Middle frontal gyrus (tissue), 1 donor: ENCODE measurements around the gene IVL.

Experiments used
- DNase-seq: peaks from one replicate; pipeline ENCODE4 v3.0.0-alpha.2; 2015; ENCODE audit warnings: low spot score; ENCODE audit errors: extremely low spot score

The IVL gene

DNA sequence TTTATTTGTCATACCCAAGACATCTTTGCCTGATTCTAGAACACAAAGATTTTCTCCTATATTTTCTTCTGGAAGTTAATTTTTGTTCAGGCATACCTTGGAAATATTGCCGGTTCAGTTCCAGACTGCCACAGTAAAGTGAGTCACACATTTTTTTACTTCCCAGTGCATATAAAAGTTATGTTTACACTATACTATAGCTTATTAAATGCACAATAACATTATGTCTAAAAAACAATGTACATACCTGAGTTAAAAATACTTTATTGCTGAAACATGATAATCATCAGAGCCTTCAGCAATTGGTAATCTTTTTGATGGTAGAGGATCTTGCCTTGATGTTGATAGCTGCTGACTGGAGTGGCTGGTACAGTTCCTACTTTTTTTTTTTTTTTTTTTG lies 20.2 kb upstream of the IVL start:
- no peak for DNase-seq

DNA sequence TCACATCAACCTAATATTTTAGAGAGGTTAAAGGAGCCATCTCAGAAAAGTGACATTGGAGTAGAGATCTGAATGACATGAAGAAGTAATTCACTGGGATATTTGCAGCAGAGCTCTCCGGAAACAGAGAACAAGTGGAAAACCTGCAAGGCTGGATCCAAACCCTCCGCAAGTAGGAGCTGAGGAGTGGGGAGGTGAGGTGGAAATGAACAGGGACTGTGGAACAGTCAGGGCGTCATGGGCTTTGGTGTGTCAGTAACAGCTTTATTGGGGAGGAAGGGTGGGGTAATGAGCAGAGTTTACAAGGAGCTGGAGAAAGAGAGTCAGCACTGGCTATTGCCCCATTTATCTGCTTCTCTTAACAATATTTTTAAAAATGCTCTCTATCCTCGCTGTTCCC lies 9.3 kb upstream of the IVL start:
- DNase-seq, result no peak

DNA sequence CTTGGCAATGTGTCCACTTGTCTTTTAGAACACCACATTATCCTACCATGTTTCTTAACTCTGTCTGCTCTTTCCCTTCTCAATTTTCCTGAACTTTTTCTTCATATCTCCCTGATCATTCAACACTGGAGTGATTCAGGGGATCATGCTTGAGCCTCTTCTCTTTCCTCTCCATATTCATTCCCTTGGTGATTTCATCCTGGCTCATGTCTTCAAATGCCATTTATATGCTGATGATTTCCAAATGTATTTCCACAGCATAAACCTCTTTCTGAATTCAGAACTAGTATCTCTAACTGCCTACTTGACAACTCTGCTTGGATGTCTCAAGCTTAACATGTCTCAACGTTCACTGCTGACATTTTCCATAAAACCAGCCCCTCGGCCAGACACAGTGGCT lies 8.5 kb upstream of the IVL start:
- DNase-seq, result no peak

DNA sequence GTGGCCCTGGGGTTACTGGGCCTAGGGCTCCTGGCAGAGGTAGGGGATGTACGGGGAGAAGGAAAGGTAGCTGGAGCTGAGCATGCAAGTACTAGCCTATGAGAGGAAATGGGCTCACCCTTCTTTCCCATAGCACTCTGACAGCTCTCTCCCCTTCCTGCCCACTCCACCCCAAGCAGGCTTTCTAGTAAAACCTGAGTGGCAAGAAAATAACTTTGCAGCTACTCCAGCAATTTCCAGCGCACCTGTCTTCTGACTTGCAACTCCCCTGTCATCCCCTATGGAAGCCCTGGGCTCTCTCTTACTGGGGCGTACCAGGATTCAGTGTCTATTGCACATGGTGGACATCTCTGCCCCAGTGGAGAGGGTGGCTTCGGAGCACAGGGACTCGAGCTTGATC lies 6.7 kb upstream of the IVL start:
- no peak for DNase-seq

DNA sequence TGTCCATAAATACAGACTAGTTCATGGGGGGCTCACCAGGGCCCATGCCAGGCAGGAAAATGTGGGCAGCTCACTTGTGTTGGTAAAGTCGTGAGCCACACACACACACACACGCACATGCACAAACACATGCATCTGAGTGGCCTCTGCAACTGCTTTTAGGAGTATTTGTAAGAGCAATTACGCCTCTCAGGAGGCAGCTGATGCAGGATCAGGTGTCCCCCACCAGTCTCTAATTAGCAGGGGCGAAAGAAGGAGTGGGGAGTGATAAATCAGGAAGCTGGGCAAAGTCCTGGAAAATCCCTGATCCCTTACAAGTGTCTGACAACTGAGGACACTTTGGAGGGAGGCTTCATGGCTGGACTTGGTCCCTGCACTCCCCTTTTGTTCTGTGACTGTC lies 5.7 kb upstream of the IVL start:
- DNase-seq, result no peak

DNA sequence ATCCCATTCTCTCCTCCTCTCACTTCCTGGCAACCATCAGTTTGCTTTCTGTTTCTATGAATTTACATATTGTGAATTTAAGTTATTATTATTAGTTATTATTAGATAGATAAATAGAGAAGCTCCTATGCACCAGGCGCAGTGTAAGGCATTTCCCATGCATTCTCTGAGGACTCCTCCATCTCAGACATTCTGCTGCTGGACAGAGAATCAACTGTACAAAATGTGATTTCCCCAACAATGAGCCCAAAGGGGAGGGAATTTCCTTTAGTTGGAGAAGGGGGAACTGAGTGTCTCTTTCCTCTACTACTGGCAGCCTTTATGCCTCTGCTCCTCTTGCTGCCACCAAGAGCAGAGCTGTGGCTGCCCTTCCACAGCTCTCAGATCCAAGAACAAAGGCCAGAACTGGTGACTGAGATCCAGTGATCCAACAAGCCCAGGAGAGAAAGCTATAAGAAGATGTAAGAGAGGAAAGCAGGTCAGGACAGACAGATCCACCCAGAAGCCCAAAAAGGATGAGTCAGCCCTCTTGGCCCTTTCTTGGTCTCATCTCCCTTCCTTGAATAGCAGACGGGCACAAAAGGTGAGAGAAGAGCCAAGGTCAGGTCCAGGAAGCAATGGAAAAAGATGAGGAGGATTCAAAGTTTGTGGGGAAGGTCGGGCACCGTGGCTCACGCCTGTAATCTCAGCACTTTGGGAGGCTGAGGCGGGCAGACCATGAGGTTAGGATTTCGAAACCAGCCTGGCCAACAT lies 3.5 kb upstream of the IVL start:
- DNase-seq, result no peak

DNA sequence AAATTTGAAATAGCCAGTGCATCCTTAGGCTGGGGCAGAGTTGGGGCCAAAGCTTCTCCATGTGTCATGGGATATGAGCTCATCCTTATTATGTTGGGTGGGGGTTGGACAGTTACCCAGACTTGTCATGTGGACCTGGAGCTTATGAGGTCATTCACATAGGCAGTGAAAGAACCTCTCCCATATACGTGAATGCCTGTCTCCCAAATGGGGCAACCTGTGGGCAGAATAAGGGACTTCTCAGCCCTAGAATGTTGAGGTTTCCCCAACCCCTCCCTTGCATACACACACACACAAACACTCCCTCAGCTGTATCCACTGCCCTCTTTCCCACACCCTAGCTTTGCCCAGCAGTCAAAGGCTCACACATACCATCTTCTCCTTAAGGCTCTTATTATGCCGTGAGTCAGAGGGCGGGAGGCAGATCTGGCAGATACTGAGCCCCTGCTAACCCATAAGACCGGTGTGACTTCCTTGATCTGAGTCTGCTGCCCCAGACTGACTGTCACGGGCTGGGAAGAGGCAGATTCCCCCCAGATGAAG lies 2.3 kb upstream of the IVL start:
- DNase-seq, result no peak

DNA sequence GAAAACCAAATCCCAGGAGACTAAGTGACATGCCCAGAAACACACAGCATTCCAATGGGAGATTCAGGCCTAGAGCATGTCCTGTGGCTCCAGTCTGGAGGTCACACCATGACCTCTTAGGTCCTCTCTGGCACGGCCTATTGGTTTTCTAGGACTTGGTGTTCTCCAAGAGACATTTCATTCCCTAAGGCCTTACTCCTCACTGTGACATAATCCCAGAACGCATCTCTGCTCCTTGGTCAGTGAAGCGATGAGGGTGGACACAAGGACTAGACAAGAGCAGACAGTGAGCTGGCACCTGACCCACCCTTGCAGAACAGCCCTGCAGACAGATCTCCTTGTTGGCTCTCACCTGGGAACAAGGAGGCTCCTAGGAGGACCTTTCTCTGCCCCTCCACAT lies 860 bp downstream of the IVL start:
- DNase-seq, result no peak

DNA sequence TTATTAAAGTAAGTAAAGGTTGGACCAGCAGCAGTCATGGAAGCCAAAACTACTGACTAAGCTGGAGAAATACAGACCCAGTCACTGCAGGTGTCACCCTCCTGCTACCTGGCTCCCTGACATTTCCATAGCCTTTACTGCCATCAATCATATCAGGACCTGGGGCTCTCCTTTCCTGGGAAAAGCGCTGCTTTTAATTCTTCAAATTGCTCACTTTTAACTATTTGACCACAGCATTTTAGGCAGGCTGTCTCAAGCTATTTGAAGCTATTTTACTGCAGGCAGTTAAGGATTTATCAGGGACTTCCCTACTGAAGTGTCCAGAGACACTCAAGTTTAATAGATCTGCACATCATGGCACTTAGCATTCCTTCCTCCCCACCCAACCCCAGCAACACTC lies 4.1 kb downstream of the IVL start:
- no peak for DNase-seq

DNA sequence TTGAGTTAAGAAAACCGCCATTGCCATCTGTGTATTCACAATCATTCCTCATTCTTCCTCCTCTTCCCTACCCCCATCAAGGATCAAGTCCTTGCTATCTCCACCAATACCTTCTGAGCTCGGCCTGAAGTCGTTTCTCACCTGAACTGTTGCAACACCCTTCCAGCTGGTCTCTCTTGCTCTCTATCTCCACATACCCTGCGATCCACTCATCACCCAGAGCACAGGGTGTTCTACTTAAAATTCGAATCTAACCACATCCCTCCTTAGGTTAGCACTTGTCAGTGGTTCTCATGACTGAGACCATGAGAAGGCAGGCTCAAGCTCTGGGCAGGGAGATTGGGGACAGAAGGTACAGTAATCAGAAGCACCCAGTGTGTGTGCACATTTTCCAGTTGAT lies 4.6 kb downstream of the IVL start:
- DNase-seq, result no peak

DNA sequence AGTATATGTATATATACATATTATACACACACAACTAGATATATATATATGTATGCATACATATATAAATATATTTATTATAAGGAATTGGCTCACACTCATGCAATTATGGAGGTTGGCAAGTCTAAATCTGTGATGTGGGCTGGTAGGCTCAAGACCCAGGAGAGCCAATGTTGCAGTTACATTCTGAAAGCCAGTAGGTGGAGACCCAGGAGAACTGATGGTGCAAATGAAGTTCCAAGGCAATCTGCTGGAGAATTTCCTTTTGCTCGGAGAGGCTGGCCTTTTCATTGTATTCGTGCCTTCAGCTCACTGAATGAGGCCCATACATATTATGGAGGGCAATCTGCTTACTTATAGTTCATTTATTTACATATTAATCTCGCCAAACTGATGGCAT lies 9.4 kb downstream of the IVL start:
- DNase-seq, result no peak

DNA sequence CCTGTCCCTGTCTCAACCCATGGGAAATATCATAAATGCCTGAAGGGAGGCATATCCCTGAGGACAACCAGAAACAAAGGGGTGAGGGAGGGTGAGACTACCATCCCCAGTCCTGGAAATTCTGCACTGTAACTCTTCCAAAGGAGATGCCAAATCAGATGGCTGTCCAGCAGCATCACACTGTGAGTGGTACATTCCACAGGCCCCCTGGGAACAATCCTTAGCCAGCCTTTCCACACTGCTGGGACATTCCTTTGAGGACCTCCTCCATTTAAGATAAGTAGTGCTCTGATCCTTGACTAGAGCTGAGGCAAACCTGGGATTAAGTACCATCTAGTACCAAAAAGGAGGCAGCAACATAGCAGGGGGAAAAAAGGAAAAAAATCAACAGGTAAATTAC lies 10.7 kb downstream of the IVL start:
- DNase-seq, result no peak

DNA sequence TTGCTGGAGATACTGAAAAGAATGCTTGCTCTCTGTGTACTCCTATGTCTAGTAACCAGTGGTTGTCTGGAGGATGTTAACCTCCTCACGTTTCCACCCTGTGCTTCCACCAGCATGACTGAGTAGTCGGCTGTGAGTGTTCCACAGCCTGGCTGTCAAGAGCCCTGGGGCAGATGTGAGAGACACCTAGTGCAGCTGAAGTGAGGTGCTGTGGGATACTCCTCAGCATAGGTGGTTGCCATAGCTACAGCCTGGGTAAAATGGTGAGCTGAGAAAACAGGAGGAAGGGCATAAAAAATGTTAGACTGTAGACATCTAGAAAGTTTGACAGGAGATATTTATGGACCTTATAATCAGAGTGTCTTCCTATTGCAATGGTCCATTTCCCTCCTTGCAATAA lies 15.8 kb downstream of the IVL start:
- no peak for DNase-seq

DNA sequence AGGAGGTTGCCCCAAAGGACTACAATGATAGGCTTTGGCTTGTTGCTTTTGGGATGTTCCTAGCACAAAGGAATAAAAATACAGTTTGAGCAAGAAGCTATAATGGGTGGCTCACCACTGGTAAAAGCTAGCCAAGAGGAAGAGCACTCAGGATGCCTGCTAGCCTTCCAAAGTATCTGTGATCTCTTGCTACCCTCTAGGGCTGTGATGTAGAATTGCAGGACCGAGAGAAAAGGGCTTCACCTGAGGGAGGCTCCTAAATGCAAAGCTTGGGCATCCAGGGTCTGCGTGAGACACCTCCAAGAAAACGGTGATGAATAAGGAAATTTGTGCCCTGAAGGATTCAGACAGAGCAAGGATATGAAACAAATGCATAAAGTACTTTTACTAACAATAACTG lies 17.7 kb downstream of the IVL start:
- no peak for DNase-seq

DNA sequence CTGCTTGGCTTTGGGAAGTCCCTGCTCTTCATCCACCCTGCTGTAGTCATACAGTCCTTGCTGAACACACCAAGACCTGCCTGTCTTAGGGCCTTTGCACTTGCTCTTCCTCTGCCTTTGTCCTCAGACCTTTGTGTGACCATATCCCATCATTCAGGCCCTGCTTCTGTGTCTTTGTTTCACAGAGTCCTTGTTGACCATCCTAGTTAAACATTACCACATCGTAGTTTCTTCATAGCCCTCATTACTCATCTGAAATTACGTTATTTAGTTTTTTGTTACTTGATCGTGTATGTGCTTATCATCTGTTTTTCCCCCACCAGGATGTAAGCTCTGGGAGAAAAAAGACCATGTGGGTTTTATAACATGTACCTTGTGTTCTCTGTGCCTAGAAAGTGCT lies 20.3 kb downstream of the IVL start:
- no peak for DNase-seq

DNA sequence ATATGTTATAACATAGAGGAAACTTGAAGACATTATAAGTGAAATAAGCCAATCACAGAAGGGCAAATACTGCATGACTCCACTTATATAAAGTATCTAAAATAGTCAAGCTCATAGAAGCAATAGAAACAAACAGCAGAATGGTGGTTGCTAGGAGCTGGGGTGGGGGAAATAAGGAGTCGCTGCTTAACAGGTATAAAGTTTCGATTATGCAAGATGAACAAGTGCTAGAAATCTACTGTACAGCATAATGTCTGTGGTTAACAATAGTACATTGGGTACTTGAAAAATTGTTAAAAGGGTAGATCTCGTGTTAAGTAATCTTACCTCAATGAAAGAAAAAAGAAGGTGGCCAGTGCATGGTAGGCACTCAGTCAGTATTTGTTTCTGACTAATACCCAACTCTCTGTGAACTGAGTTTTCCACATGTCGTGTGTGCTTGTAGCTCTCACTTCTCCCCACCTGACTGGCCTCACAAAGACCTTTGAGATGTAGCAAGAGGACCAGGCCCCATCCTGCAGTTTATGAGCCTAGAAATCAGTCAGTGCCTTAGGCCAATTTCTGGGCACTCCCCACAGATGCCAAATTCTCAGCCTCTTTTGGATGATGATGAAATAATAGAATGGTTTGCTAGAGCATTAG lies 23.9 kb downstream of the IVL start:
- DNase-seq, result no peak

DNA sequence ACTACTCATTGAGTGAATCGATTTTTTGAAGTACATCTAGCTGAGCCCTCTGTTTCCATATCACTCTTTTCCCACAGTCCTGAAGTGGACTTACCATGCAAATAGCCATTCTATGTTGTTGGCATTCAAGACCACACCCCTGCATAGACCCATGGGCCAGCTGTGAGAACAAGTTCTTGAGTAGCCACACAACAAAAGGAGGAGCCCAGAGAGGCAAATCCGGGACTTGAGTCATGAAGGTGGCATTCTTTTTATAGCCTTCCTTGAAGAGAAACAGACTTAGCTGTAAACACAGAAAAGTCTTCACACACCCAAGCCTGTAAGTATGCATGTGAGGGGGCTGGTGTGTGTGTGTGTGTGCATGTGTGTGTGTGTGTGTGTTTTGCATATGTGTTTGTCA lies 24.9 kb downstream of the IVL start:
- no peak for DNase-seq

DNA sequence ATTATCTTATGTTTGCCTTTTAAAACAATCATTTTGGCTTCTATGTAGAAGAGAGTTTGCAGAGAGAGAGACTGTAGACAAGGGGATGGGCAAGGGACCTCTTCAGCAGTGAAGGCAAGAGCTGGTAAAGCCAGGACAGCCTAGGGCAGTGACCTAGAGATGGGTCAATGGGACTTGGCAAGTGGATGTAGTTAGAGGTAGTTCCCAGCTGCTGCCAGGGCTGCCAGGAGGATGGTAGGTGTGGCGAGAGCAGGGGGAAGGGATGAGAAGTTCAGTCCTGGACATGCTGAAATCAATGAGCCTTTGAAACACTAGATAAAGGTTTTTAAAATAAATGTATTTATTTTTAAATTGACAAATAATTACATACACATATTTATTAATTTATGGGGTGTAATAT lies 32.3 kb downstream of the IVL start:
- no peak for DNase-seq

DNA sequence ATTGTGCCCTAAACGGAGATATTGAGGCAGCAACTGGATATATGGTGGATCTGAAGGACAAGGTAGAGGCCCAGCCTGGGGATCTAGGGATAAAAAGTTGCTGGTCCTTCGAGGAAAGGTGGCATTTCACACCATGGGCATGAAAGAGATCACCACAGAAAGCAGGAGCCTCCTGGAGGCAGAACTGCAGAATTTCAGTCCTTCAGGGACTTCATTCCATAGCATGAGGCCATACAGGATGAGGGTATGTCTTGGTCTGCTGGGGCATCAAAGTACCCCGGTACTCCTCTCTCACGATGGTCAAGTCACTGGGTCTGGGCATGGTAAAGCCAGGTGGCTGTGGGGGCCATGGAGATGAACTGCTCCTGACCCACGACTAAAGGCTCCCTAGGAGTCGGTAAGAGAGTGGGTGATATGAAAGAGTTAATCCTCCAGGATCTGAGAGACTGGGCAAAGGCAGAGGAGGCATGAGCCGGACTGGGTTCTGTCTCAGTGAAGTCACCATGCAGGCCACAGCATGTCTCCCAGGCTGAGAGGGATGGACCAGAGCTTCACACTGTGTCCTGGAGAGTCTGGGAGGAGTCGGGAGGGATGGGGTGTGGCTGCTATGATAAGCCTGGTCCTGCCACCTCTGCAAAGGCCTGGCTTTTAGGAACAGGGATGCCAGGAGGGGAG lies 32.8 kb downstream of the IVL start:
- DNase-seq, result no peak

DNA sequence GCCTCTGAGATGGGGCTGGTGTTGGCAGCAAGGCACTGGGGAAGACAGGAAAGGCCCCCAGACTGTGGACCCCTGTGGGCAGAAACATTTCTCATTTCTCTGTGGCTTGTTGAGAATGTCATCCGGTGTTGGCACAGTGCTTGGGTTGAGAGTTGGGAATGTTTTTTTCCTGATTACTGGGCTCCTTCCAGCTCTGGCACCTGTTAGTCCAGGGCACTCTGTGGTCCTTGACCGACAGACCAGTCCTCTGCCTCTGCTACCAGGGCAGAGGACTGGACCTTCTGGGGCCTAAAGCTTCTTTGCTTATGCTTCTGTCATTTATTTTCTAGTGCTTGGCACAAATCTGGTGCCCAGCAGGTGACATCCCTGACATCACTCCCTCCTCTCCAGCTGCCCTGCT lies 33.8 kb downstream of the IVL start:
- DNase-seq, result no peak

DNA sequence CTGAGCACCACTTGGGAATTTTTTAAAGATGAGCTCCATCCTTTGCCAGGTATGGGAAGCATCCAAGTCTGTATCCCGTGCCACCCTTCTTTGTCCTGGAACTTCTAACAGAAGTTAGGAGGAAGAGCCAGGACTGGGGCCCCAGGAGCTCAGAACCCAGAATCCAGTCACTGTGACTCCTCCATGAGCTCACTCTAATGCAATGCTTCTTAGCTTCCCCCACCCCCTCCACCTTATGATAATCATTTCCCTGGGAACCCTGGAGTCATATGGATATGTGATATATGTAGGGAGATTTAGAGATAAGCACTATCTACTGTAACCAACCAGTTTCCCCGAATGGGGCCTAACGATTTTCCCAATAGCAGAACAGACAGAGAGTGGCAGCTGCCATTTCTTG lies 37.9 kb downstream of the IVL start:
- no peak for DNase-seq

DNA sequence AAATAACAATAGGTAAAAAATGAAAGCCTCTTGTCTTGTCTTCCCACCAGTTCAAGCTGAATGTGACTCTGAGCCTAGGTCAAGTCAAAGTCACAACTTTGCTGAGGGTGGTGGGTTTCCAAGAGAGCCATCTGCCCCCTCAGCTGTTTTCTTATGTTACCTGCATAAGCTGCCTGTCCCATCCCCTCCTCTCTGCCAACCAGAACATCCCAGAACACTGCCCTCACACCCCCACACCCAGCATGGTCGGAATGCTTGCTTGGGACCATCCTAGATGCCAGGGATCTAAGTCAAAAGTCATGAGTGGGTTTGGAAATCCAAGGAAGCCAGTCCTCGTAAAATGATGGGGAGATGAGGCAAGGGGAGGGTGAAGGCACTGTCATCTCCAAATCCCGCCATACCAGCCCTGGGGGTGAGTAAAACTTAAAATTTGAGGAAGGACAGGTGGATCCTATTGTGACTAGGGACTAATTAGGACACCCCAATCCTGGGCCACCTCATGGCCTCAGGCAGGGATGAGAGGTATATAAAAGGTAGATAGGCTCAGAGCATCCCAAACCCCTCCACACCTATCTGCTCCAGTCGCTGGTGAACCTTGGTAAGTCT lies 38.4 kb downstream of the IVL start, which contains the start of gene SPRR5:
Gene SPRR5, plus strand, starts transcription at position 556 of the 606 bp plus-strand sequence. CDS start 1,349 bp downstream, outside the sequence.
- DNase-seq, result no peak
